Upper lobe of left lung (tissue), 6 donors: ENCODE measurements around the gene MYO6. TPM values are rescaled to one million over a fixed set of nuclear protein-coding genes. Genes with fewer than 3 reads are reported as not detected.

ENCODE experiments used
- ATAC-seq, 2 donors: fragments of 200-7000 bp; cut with Tn5 transposase; one replicate each; pipeline ENCODE4 v1.9.1; 2022; ENCODE audit warnings: mild to moderate bottlenecking in 2 of 2, moderate library complexity in 2 of 2; ENCODE audit not compliant: low FRiP score in 2 of 2
- DNase-seq, 2 donors: peaks; one replicate each; pipeline ENCODE4 v3.0.0-alpha.2; 2019 to 2020
- H3K27ac ChIP-seq, 4 donors: fragments of 200-600 bp; sonication (generic); one replicate each; pipeline ENCODE4 v1.5.1; 2016 to 2019
- H3K27me3 ChIP-seq, 4 donors: fragments of 200-600 bp; sonication (generic); one replicate each; pipeline ENCODE4 v1.5.1; 2017 to 2019
- H3K36me3 ChIP-seq, 4 donors: fragments of 200-600 bp; sonication (generic); one replicate each; pipeline ENCODE4 v1.5.1; 2016 to 2019
- H3K4me1 ChIP-seq, 4 donors: fragments of 200-600 bp; sonication (generic); one replicate each; pipeline ENCODE4 v1.5.1; 2018 to 2019
- H3K4me3 ChIP-seq, 4 donors: fragments of 200-600 bp; sonication (generic); one replicate each; pipeline ENCODE4 v1.5.1; 2017 to 2019; ENCODE audit warnings: mild to moderate bottlenecking in 2 of 4, moderate library complexity in 1 of 4
- H3K9me3 ChIP-seq, 4 donors: fragments of 200-600 bp; sonication (generic); one replicate each; pipeline ENCODE4 v1.5.1; 2018 to 2019
- CTCF ChIP-seq, 6 experiments: fragments of 450-650 bp in 4 of 6; fragments of 200-600 bp in 2 of 6; sonication (generic) in 2 of 6; IDR thresholded peaks; one replicate each; pipeline ENCODE4 v1.5.1; 2016 to 2019; ENCODE audit warnings: antibody characterized with exemption in 6 of 6
- EP300 ChIP-seq, 4 donors: sonication (generic); formaldehyde crosslinking; IDR thresholded peaks; one replicate each; pipeline ENCODE4 v1.5.1; 2017; ENCODE audit warnings: antibody characterized with exemption in 4 of 4, control low read depth in 2 of 4
- POLR2A ChIP-seq, 4 donors: fragments of 450-650 bp; IDR thresholded peaks; one replicate each; pipeline ENCODE4 v1.5.1; 2016 to 2017; ENCODE audit warnings: antibody characterized with exemption in 4 of 4, mild to moderate bottlenecking in 2 of 4
- POLR2AphosphoS5 ChIP-seq, 2 donors: sonication (generic); formaldehyde crosslinking; IDR thresholded peaks; one replicate each; pipeline ENCODE4 v1.5.1; 2017; ENCODE audit warnings: antibody characterized with exemption in 2 of 2
- WGBS, 2 donors: methylation state at CpG; one replicate each; pipeline ENCODE4 v1.1.5; 2017 to 2018; 5-methylcytosine and 5-hydroxymethylcytosine counted together
- total RNA-seq, 6 donors: library from RNA; depleted of rRNA in 4 of 6; stranded (reverse); fragments of >200 nt in 4 of 6; gene quantifications; one replicate each; pipeline versions ENCODE4 v1.1.0 to v1.2.1, GENCODE V29; 2016 to 2021
- donor health status: DM: no; HTN: no; CAD: no; lungs with moderate emphysema.
- donor health status: DM: no; HTN: yes; CAD: no; lungs with severe emphysema.

MYO6 gene
- total RNA-seq, 6 donors from 2014 or later: 49.0 to 94.3 (median 80.4) TPM

DNA sequence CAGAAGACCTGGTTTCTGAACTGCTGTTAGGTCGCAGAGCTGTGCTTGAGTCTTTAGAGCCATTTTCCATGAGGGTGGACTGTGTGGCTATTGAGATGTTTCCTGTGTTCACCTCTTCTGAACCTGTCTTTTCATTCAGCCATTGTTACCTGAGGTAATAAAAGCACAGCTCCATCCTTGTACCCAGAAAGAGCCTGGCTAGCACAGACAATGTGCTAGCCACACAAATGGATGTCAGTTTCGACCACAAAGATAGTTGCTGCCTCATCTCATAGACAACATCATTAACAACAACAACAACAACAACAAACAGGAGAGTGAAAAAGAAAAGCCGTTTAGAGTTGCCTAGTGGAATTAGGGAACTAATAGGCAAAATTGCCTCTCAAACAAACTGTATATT lies 114.7 kb downstream of the MYO6 start:
- no peak for DNase-seq
- Histone ChIP-seq H3K27me3 (no peaks in the 10 kb centered on the region), H3K4me3 (no peak overlapping the region), H3K36me3 (peaks cover 3 to 78% (median 9%) of the 10 kb centered on the region in 4 donors), H3K9me3 (no peaks in the 10 kb centered on the region), H3K27ac (no peak overlapping the region), H3K4me1 (no peaks in the 10 kb centered on the region)
- 71 to 74% methylated on average over 3 of the region's 3 CpGs for WGBS, 2 donors
- no peak for ATAC-seq
- TF ChIP-seq POLR2AphosphoS5 (IDR thresholded peaks at IDR 0.05): no peak
- TF ChIP-seq EP300 (IDR thresholded peaks at IDR 0.05): no peak
- TF ChIP-seq CTCF (IDR thresholded peaks at IDR 0.05): no peak
- no peak for TF ChIP-seq POLR2A (IDR thresholded peaks at IDR 0.05)

GRCh38 chr6:75864446-75864845 lies 115.4 kb downstream of the MYO6 start:
- Histone ChIP-seq H3K4me3 (no peak overlapping the region), H3K4me1 (no peaks in the 10 kb centered on the region), H3K9me3 (no peaks in the 10 kb centered on the region), H3K36me3 (peaks cover 3 to 74% (median 7%) of the 10 kb centered on the region in 4 donors), H3K27me3 (no peaks in the 10 kb centered on the region), H3K27ac (no peak overlapping the region)
- ATAC-seq (no peak), DNase-seq (no peak)
- TF ChIP-seq POLR2A (IDR thresholded peaks at IDR 0.05): no peak
- 87% methylated on average over 2 of the region's 2 CpGs for WGBS, 2 donors

- 70 to 80% methylated on average over 1 of the region's 1 CpG for WGBS, 2 donors
- no peaks in the 10 kb centered on the region for H3K9me3 ChIP-seq
These were observed 121.3 kb downstream of the MYO6 start for GRCh38 chr6:75870389-75870788.

DNA sequence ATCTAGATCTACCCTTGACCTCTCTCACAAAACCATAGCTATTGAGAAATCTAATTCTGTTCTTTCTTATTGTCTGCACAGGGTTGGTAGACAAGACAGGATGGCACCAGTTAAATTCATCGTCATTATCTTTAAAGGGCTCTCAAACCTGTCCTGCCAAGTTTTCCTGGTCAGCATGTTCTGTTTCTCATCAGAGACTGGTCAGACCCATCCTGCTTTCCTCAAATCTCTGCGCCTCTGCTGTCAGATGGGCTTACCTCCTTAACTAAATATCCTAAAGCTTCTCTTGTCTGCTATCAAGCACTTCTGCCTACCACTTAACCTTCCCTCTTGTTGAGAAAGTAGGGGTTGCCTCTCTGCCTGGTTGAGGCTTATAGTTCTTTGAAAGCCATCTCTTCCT lies 125.2 kb downstream of the MYO6 start:
- H3K9me3 ChIP-seq: no peaks in the 10 kb centered on the region
- H3K27ac ChIP-seq: no peak overlapping the region
- H3K4me3 ChIP-seq: no peak overlapping the region
- DNase-seq (no peak), ATAC-seq (no peak)
- 87 to 91% methylated on average over 2 of the region's 2 CpGs for WGBS, 2 donors
- no peaks in the 10 kb centered on the region for H3K27me3 ChIP-seq
- no peak for TF ChIP-seq POLR2AphosphoS5 (IDR thresholded peaks at IDR 0.05)
- TF ChIP-seq POLR2A (IDR thresholded peaks at IDR 0.05): no peak
- H3K36me3 ChIP-seq: peaks cover 0 to 25% (median 11%) of the 10 kb centered on the region in 4 donors
- no peaks in the 10 kb centered on the region for H3K4me1 ChIP-seq

More at GRCh38 chr6:75870389-75870788, 121.3 kb downstream of the MYO6 start:
- H3K4me1 ChIP-seq: no peaks in the 10 kb centered on the region
- DNase-seq (no peak), ATAC-seq (no peak)
- no peaks in the 10 kb centered on the region for H3K27me3 ChIP-seq
- no peak overlapping the region for H3K4me3 ChIP-seq
- H3K27ac ChIP-seq: no peak overlapping the region
- H3K36me3 ChIP-seq: peaks cover 3 to 39% (median 5%) of the 10 kb centered on the region in 4 donors
- TF ChIP-seq POLR2AphosphoS5 (IDR thresholded peaks at IDR 0.05) (no peak), EP300 (IDR thresholded peaks at IDR 0.05) (no peak), POLR2A (IDR thresholded peaks at IDR 0.05) (no peak), CTCF (IDR thresholded peaks at IDR 0.05) (no peak)

- H3K9me3 ChIP-seq: no peaks in the 10 kb centered on the region
- no peaks in the 10 kb centered on the region for H3K27me3 ChIP-seq
- no peak for ATAC-seq
- H3K4me3 ChIP-seq: no peak overlapping the region
- TF ChIP-seq POLR2AphosphoS5 (IDR thresholded peaks at IDR 0.05) (no peak), POLR2A (IDR thresholded peaks at IDR 0.05) (no peak), CTCF (IDR thresholded peaks at IDR 0.05) (no peak), EP300 (IDR thresholded peaks at IDR 0.05) (no peak)
- no peak overlapping the region for H3K27ac ChIP-seq
- peaks cover 0 to 35% (median 11%) of the 10 kb centered on the region in 4 donors for H3K36me3 ChIP-seq
- no peaks in the 10 kb centered on the region for H3K4me1 ChIP-seq
- no peak for DNase-seq
These were observed 127.1 kb downstream of the MYO6 start for GRCh38 chr6:75876152-75876551.

DNA sequence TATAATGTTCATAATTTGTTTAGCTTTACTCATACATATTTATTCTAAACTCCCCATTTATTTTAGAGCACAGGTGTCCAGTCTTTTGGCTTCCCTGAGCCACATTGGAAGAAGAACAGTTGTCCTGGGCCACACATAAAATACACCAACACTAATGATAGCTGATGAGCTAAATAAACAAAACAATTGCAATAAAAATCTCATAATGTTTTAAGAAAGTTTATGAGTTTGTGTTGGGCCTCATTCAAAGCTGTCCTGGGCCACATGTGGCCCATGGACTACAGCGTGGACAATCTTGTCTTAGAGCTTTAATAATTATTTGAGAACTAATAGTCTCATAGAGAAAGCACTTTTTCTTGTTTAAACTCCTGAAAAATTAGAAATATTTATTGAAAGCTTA lies 131.3 kb downstream of the MYO6 start:
- DNase-seq: no peak
- 89 to 97% methylated on average over 1 of the region's 1 CpG for WGBS, 2 donors
- H3K27ac ChIP-seq: no peak overlapping the region
- H3K9me3 ChIP-seq: no peaks in the 10 kb centered on the region
- no peak for ATAC-seq
- H3K4me3 ChIP-seq: no peak overlapping the region
- peaks cover 0 to 30% (median 6%) of the 10 kb centered on the region in 4 donors for H3K36me3 ChIP-seq
- H3K4me1 ChIP-seq: no peaks in the 10 kb centered on the region
- TF ChIP-seq EP300 (IDR thresholded peaks at IDR 0.05): no peak
- TF ChIP-seq POLR2AphosphoS5 (IDR thresholded peaks at IDR 0.05): no peak
- no peak for TF ChIP-seq CTCF (IDR thresholded peaks at IDR 0.05)
- no peak for TF ChIP-seq POLR2A (IDR thresholded peaks at IDR 0.05)
- H3K27me3 ChIP-seq: no peaks in the 10 kb centered on the region
